ENCODE results near the gene GNPDA1.
"Not testable (repeated sequence)": the region's sequence is repeated elsewhere in the genome, so short reads cannot be mapped to it uniquely, and the experiment has no call there.

GRCh38 chr5:142037599-142037998 lies 24.8 kb upstream of the GNPDA1 start:
- not testable (repeated sequence) for TF ChIP-seq POLR2A (IDR thresholded peaks at IDR 0.05; ENCODE audit: low read depth, low read length); POLR2AphosphoS5 (IDR thresholded peaks at IDR 0.05; ENCODE audit: low read depth, low read length); SPI1 (IDR thresholded peaks at IDR 0.05; ENCODE audit: low read depth, low read length); PAX5 (IDR thresholded peaks at IDR 0.05; ENCODE audit: insufficient read depth, low read length, severe bottlenecking); TAF1 (IDR thresholded peaks at IDR 0.05; ENCODE audit: low read depth, low read length)
